K562 (cell line): Measurements from ENCODE around the gene TMEM187. TPM values are rescaled to one million over a fixed set of nuclear protein-coding genes. Genes with fewer than 3 reads are reported as not detected.

Source experiments
- ARID2 ChIP-seq: fragments of 450-650 bp; IDR thresholded peaks from 2 replicates; pipeline ENCODE4 v1.6.1; 2017; ENCODE audit warnings: antibody characterized with exemption, mild to moderate bottlenecking
- ARNT ChIP-seq, 2 experiments: fragments of 450-650 bp; IDR thresholded peaks; 2 replicates each; pipeline ENCODE4 v1.6.1; 2016; ENCODE audit warnings: mild to moderate bottlenecking in 1 of 2
- ASH1L ChIP-seq: fragments of 450-650 bp; IDR thresholded peaks from 2 replicates; pipeline ENCODE4 v1.6.1; 2018; ENCODE audit warnings: borderline replicate concordance, mild to moderate bottlenecking, low read depth; ENCODE audit not compliant: partially characterized antibody
- ATF7 ChIP-seq: fragments of 450-650 bp; IDR thresholded peaks from 2 replicates; pipeline ENCODE4 v1.7.1; 2014; ENCODE audit warnings: mild to moderate bottlenecking, moderate library complexity
- CHD2 ChIP-seq: IDR thresholded peaks from 2 replicates; pipeline ENCODE4 v1.6.1; 2011; ENCODE audit warnings: low read depth, low read length
- DDX20 ChIP-seq: fragments of 450-650 bp; IDR thresholded peaks from 2 replicates; pipeline ENCODE4 v1.6.1; 2016; ENCODE audit warnings: missing genetic modification characterization, low read depth, mild to moderate bottlenecking, missing compliant biosample characterization, moderate library complexity
- DLX4 ChIP-seq: fragments of 250-450 bp; sonication (Bioruptor Pico); IDR thresholded peaks from 2 replicates; pipeline ENCODE4 v1.6.1; 2021; ENCODE audit warnings: mild to moderate bottlenecking
- E2F8 ChIP-seq: fragments of 450-650 bp; IDR thresholded peaks from 2 replicates; pipeline ENCODE4 v1.7.1; 2018; ENCODE audit warnings: mild to moderate bottlenecking, low read depth; ENCODE audit not compliant: partially characterized antibody
- ETV6 ChIP-seq, 3 experiments: fragments of 150-350 bp in 1 of 3; sonication (generic) in 1 of 3; formaldehyde crosslinking in 1 of 3; IDR thresholded peaks; 2 replicates each; pipeline versions ENCODE4 v1.6.1 to v1.8.0; 2014 to 2022; ENCODE audit warnings: borderline replicate concordance in 2 of 3, low read depth in 2 of 3, antibody characterized with exemption in 1 of 3, low read length in 1 of 3, mild to moderate bottlenecking in 1 of 3, missing genetic modification reagents in 1 of 3
- KAT7 ChIP-seq: sonication (generic); formaldehyde crosslinking; IDR thresholded peaks from 2 replicates; pipeline ENCODE4 v1.8.0; 2022; ENCODE audit warnings: missing genetic modification reagents, mild to moderate bottlenecking, borderline replicate concordance
- LCOR ChIP-seq: sonication (generic); formaldehyde crosslinking; IDR thresholded peaks from 2 replicates; pipeline ENCODE4 v1.8.0; 2022; ENCODE audit warnings: mild to moderate bottlenecking, missing genetic modification reagents
- MCM2 ChIP-seq: fragments of 450-650 bp; IDR thresholded peaks from 2 replicates; pipeline ENCODE4 v1.6.1; 2017; ENCODE audit warnings: low read depth, mild to moderate bottlenecking
- MTA1 ChIP-seq: fragments of 450-650 bp; IDR thresholded peaks from 2 replicates; pipeline ENCODE4 v1.6.1; 2017; ENCODE audit warnings: borderline replicate concordance
- NCOA6 ChIP-seq: fragments of 450-650 bp; IDR thresholded peaks from 2 replicates; pipeline ENCODE4 v1.6.1; 2017; ENCODE audit warnings: mild to moderate bottlenecking
- NR3C1 ChIP-seq: sonication (generic); formaldehyde crosslinking; IDR thresholded peaks from 2 replicates; pipeline ENCODE4 v1.8.1; 2022; ENCODE audit warnings: missing genetic modification reagents
- POLR3A ChIP-seq: IDR thresholded peaks from 2 replicates; pipeline ENCODE4 v1.6.1; 2011; ENCODE audit warnings: borderline replicate concordance, mild to moderate bottlenecking, moderate library complexity; ENCODE audit not compliant: insufficient read length, insufficient read depth; ENCODE audit errors: extremely low read depth
- SAFB ChIP-seq: fragments of 200-400 bp; formaldehyde crosslinking; IDR thresholded peaks from 2 replicates; pipeline ENCODE4 v1.6.1; 2017; ENCODE audit warnings: low read depth, low read length, borderline replicate concordance
- SETDB1 ChIP-seq: IDR thresholded peaks from one replicate; pipeline ENCODE4 v1.6.1; 2012; ENCODE audit warnings: low read length, control low read depth, inconsistent platforms
- SMARCE1 ChIP-seq: fragments of 450-650 bp; IDR thresholded peaks from 2 replicates; pipeline ENCODE4 v1.7.1; 2016; ENCODE audit warnings: mild to moderate bottlenecking
- TSC22D4 ChIP-seq: fragments of 450-650 bp; IDR thresholded peaks from 2 replicates; pipeline ENCODE4 v1.6.1; 2016; ENCODE audit warnings: missing genetic modification characterization, missing biosample characterization, control low read depth
- ZBTB34 ChIP-seq: fragments of 250-450 bp; sonication (Bioruptor Pico); IDR thresholded peaks from 2 replicates; pipeline ENCODE4 v1.8.0; 2021; ENCODE audit warnings: mild to moderate bottlenecking, moderate library complexity
- ZFX ChIP-seq: sonication (generic); formaldehyde crosslinking; IDR thresholded peaks from 2 replicates; pipeline ENCODE4 v1.8.0; 2022; ENCODE audit warnings: mild to moderate bottlenecking, missing genetic modification reagents, moderate library complexity
- ZKSCAN1 ChIP-seq: fragments of 150-350 bp; IDR thresholded peaks from 2 replicates; pipeline ENCODE4 v1.6.1; 2016; ENCODE audit warnings: low read depth, low read length
- ZNF449 ChIP-seq: fragments of 250-450 bp; sonication (Bioruptor Pico); IDR thresholded peaks from 2 replicates; pipeline ENCODE4 v1.8.0; 2022; ENCODE audit warnings: moderate library complexity, mild to moderate bottlenecking, inconsistent platforms
- ZNF780A ChIP-seq: fragments of 250-450 bp; sonication (Bioruptor Pico); IDR thresholded peaks from 2 replicates; pipeline ENCODE4 v1.5.0; 2021; ENCODE audit warnings: mild to moderate bottlenecking
- polyA plus RNA-seq, 8 experiments: library from polyadenylated mRNA; depleted of rRNA in 4 of 8; stranded (reverse) in 5 of 8; unstranded in 3 of 8; fragments of >200 nt; fragmentation: Nextera tagmentation in 2 of 8; fragmentation: Illumina TruSeq in 1 of 8; extraction: Ambion mirVana in 2 of 8; extraction: Trizol in 1 of 8; gene quantifications; 2 replicates each; pipeline versions ENCODE4 v1.2.1 to v1.2.3, GENCODE V29; 2011 to 2014; ENCODE audit warnings: inconsistent platforms in 1 of 8, missing spikeins in 1 of 8
- total RNA-seq, 7 experiments: library from RNA; depleted of rRNA in 6 of 7; stranded (reverse); fragments of >200 nt in 6 of 7; fragmentation: Illumina TruSeq in 2 of 7; extraction: Trizol in 2 of 7; gene quantifications; 2 replicates each; pipeline versions ENCODE4 v1.2.1 to v1.2.3, GENCODE V29; 2011 to 2021; ENCODE audit warnings: low replicate concordance in 1 of 7

TMEM187 gene
- total and polyA plus RNA-seq, 9 of the 15 experiments (the other 6 are each of a cell fraction or from before 2014, with no cell fraction given) = 0.13 to 6.4 (median 1.6) TPM

GRCh38 chrX:154002215-154002719 lies 29.7 kb downstream of the TMEM187 start (continued):
- peak; percentile 87 for TF ChIP-seq ZNF449
- TF ChIP-seq DDX20 (tag) = peak; percentile 84
- no peak for TF ChIP-seq NR3C1 (CRISPR knock-in tag)
- no peak for TF ChIP-seq MTA1
- TF ChIP-seq SETDB1 = no peak
- TF ChIP-seq ETV6 (IDR thresholded peaks at IDR 0.05; ENCODE audit: borderline replicate concordance in 1 of 2, low read depth in 2 of 2, low read length in 1 of 2) = no peak
- TF ChIP-seq ETV6 (CRISPR knock-in tag; IDR thresholded peaks at IDR 0.05; ENCODE audit: borderline replicate concordance) = no peak
- TF ChIP-seq ARNT (IDR thresholded peaks at IDR 0.05) = no peak
- TF ChIP-seq POLR3A = no peak
- TF ChIP-seq NCOA6 = no peak
- TF ChIP-seq ZFX (CRISPR knock-in tag) = no peak
- TF ChIP-seq SAFB = no peak
- TF ChIP-seq ASH1L = no peak
- TF ChIP-seq KAT7 (CRISPR knock-in tag) = 0 out of 2 replicates have a peak, but pooled peaks have one; percentile 44
- TF ChIP-seq LCOR (CRISPR knock-in tag) = no peak
- TF ChIP-seq CHD2 = no peak
- peak; percentile 66; the same call in 1 of the 2 replicates for TF ChIP-seq ZBTB34 (CRISPR knock-in tag)
- TF ChIP-seq SMARCE1 = 0 out of 2 replicates have a peak, but pooled peaks have one; percentile 29
- TF ChIP-seq ARID2 = no peak
- no peak for TF ChIP-seq ATF7
- no peak for TF ChIP-seq MCM2
- TF ChIP-seq TSC22D4 (tag) = no peak
- no peak for TF ChIP-seq ZNF780A (CRISPR knock-in tag)
- no peak for TF ChIP-seq ZKSCAN1
- TF ChIP-seq DLX4 (CRISPR knock-in tag) = no peak
- no peak for TF ChIP-seq E2F8
